ENCODE data around the gene ERGIC2.
A peak's percentile ranks its signal among the peaks of the same experiment; 100 is the strongest.

The ERGIC2 gene

GRCh38 chr12:29374012-29374411 lies 7.0 kb downstream of the ERGIC2 start:
- DNase-seq = no peak

DNA sequence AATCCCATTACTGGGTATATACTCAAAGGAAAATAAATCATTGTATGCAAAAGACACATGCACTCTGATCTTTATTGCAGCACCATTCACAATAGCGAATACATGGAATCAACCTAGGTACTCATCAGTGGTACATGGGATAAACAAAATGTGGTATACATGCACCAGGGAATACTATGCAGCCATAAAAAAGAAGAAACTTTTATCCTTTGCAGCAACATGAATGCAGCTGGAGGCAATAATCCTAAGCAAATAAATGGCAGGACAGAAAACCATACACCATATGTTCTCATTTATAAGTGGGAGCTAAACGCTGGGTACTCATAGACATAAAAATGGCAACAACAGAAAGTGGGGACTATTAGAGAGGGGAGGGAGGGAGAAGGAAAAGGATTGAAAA lies 15.9 kb downstream of the ERGIC2 start:
- DNase-seq = no peak

DNA sequence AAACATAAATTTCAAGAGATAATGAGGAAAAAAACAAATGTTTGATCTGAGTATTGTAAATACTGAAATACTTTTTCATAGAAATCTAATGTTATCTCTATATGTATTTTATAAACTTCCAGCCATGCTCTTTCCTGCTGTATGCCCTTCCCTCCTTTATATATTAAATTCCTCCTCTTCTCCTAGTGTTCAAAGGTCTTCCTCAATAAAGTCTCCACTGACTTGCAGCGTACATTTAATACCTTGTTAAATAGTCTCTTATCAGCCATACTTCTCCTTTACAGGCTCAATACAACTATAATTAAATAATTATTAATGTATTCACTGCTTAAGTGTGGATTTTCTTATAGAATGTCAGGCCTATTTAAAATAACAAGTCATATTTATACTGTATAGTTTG lies 26.0 kb downstream of the ERGIC2 start:
- no peak for DNase-seq

DNA sequence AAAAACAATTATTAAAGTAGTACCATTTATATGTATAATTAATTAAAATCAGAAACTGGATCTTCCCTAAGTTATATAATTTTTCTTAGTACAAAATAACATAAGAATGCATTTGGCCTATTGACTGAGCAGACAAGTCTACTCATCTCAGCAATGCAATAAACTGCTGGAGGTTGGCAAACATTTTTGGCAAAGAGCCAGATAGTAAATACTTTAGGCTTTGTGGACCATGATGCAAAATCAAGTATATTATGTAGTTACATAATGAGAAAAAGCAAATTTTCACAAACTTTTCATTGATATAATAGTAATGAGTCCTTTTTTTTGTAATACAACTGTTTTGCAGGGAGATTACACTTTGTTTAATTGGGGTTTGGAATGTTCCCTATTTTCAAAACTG lies 30.9 kb downstream of the ERGIC2 start:
- DNase-seq = peak; percentile 44

GRCh38 chr12:29346769-29347421 lies 34.1 kb downstream of the ERGIC2 start:
- no peak for DNase-seq

GRCh38 chr12:29343022-29343799 lies 37.8 kb downstream of the ERGIC2 start:
- DNase-seq = no peak

DNA sequence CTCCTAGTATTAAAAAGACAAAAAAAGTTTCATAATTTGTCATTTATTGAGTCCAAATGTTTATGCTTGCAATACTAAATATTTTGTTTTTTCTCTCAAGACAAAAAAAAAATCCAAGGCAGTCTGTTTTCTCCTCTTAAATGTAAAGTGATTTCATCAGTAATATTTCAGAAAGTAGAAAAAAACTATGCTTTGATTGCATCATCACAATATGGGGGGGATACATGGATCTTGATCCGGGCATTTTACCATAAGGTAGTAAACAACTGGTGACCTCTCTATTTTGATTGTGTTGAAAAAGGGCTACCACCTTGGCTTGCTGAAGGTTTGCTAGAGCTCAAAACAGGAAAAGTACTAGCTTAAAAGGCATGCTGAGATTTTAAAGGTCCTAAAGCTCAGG lies 43.6 kb downstream of the ERGIC2 start:
- no peak for DNase-seq

DNA sequence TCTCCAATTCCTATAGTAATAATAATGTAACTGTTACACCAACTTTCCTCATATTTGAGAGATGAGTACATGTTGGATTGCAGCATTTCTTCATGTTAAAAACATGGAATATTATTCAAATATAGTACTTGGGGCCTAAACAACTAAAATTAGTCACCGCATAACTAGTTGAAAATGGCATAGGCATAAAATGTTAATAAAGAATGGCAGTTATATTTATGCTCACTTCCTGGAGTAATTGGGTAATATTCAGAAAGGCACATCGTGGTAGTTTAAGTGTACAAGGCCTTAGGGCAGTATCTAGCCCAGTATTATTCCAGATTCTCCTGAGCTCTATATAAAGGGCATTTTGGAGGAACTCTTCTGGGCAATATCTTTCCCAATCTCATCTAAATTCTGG lies 46.0 kb downstream of the ERGIC2 start:
- DNase-seq = no peak

GRCh38 chr12:29333178-29333577 lies 47.8 kb downstream of the ERGIC2 start:
- no peak for DNase-seq

DNA sequence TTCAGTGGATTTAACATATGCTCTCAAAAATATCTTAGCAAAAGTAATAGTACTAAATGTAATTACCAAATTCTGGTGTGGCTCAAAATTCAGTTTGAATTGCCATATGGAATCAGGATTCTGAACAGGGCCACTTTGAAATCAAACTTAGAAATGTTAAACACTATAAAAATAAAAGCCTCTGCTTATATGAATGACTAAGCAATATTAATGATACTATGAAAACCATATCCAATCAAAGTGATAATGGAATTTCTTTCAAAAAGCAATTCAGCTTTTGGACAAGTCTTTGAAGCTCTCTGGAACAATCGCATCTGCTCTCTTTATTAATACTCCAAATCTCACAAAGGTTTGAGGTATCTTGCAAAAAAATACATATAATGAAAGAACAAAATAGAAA lies 51.6 kb downstream of the ERGIC2 start:
- no peak for DNase-seq

DNA sequence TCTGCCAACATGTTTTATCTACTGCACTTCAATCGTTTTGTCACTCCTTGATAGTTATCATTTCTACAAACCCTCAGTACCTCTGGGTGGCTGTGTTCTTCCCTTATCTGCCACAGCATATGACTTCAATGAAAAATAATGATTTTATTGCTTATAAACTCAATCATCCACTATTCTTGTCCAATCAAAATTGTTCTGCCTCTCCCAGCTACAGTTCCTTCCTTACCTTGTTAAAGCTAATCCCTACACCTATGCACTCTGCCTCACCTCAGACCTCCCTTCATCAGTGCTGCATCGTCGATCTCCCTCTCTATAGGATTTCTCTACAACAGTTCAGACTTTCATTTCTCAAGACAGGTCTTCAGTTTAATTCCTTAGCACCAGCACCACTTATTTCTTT lies 58.8 kb downstream of the ERGIC2 start:
- no peak for DNase-seq

DNA sequence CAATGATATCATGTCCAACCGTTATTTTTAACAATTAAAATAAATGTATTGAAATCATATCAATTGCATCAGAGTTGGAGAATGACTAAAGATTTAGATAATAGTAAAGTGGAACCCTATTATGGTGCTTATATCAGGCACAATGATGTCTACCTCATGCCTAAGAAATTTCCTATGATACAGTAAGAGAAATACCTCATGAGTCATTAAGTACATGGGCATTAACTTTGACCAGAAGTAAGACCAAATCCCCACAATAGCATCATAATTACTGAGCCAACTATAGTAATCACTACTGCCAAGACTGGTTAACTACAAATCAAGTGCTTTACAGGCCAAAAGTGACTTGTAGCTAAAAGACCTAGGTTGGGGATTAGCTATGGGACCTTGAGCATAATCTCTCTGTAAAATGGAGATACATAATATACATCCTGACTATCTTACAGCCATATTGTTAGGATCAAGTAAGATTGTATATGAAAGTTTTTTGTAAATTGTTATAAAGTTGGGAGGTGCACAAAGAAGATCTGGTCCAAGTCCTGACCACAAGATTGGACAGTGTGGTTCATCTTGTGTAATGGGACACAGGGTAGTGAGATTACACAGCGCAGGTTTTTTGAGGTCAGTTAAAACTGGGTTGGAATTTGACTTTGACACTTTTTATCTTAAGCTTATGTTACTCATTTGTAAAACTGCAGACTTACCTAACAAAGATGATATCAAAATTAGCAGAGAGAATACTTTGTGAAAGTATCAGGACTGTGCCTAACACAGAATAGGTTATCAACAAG lies 60.5 kb downstream of the ERGIC2 start:
- peak; percentile 83 for DNase-seq

GRCh38 chr12:29317556-29318363 lies 63.2 kb downstream of the ERGIC2 start:
- DNase-seq = peak; percentile 62

DNA sequence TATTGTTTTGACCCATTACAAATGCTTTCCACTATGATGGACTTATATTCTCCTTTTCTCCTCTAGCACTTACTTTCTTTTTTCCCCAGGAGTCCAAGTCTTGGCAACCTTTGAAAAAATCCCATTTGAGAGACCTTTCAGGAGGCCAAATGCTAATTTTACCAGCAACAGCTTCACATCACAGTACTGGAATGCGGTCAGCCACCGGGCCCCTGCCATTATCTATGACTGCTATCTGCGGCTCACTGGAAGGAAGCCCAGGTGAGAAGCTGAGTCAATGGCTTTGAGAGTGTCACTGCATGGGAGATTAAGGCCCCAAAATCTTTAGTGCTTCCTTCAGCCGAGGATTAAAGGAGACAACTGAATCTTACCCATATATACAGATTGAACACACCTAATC lies 64.2 kb downstream of the ERGIC2 start:
- DNase-seq = peak; percentile 74

- DNase-seq = no peak
Measured at GRCh38 chr12:29314416-29314815, 66.6 kb downstream of the ERGIC2 start.

GRCh38 chr12:29310899-29311298 lies 70.1 kb downstream of the ERGIC2 start:
- no peak for DNase-seq

GRCh38 chr12:29309320-29309902 lies 71.6 kb downstream of the ERGIC2 start:
- DNase-seq = peak; percentile 25

DNA sequence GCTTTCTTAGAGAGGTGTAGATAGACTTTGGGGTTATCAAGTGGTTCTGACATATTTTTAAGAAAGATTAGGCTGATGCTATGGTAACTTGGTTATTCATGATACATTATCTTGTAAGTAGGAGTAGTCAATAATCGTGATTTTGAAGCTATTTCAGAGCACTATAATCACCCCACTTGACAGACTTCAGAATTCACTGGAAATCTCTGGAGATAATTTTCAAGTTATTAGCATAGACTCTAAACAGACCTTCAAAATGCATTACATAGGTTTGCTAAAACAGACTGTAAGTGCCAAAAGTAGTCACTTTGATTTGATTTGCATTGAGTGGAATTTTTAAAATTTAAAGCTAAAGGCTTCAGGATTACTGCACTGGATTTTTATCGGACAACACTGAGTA lies 74.3 kb downstream of the ERGIC2 start:
- no peak for DNase-seq

GRCh38 chr12:29306266-29306665 lies 74.7 kb downstream of the ERGIC2 start:
- no peak for DNase-seq

DNA sequence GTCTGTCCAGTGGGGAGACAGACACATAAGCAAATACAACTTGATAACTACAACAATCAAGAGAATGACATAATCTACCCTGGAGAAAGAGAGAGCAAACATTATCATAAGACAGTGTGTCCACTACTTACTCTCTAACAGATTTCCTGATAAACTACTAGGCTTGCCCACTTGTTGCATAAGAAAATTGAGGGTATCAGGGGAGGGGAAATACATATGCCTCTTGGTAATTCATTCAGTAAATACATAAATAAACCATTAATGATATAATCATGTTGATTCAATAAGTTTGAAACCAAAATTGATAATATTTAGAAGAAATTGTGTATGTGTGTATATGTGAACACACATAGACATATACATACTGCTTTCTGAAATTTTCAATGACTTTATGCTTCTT lies 76.6 kb downstream of the ERGIC2 start:
- no peak for DNase-seq

GRCh38 chr12:29301114-29301513 lies 79.9 kb downstream of the ERGIC2 start:
- DNase-seq = no peak

DNA sequence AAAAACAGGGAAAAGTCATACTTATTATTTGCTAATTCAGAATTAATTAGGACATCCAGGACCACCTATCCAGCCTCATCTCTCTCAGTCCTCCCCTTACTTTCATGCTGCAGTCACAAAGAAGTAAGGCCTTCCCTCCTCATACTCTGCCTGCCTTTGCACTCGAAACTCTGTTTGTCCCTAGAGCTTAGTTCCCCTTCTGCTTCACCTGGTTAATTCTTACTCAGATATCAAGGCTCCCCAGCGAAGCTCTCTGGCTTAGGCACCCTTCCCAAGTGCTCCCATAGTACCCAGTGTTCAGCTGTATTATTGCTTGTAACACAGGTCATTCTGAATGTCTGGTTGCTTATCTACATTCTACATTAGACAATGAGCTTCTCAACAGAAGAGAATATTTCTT lies 81.3 kb downstream of the ERGIC2 start:
- no peak for DNase-seq

DNA sequence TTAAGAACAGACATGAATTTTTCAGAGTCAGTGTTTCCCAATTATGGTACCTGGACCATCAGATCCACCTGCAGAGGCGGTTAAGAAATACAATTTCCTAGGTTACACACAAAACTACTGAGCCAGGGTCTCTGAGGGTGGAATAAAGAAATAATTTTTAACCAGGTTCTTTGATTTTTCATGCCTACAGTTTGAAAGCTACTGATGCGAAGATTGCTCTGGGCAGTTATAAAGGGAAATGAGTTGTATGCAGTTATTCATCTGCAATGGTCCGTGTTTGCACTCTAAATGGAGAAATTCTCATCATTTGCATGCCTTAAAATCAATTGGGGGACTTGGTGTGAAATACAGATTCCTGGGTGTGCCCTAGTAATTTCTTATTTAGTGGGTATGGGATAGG lies 89.7 kb downstream of the ERGIC2 start:
- DNase-seq = no peak
